Fibroblast of mammary gland (primary cell): ENCODE results near the gene MSI2.

Experiments used
- DNase-seq: peaks from one replicate; pipeline ENCODE4 v3.0.0-alpha.2; 2010; ENCODE audit warnings: low read depth
- H3K4me3 ChIP-seq: 2 replicates; pipeline ENCODE4 v1.5.1; 2011; ENCODE audit warnings: low read depth, mild to moderate bottlenecking, low read length, moderate library complexity; ENCODE audit not compliant: control insufficient read depth
- TF ChIP-seq, protein P1 (sequence below): conservative IDR thresholded peaks from 2 replicates; pipeline ENCODE4 v1.5.1; 2011; ENCODE audit warnings: low read depth, low read length, inconsistent platforms; ENCODE audit not compliant: control insufficient read depth, insufficient read depth

MSI2 gene

DNA sequence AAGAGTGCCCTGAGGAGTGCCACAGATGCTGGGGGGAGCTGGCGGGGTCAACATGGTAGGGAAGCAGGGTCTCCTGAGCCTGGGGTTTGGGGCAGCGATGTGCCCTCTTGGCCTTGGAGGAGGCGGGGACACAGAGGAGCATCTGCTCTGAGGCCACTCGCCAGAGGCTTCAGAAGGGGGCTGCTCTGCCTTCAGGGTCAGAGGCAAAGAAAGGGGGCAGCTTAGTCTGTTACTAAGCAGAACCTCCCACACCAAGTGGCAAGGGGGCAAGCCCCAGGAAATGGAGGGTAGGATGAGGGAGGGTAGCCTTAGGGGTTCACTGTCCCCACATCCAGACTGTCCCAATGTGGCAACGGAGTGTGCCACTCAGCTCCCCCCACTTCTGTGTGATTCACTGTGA, 470.5 kb downstream of the MSI2 start:
- no peak overlapping the region for H3K4me3 ChIP-seq
- no peak for DNase-seq
- TF ChIP-seq, protein P1, sequence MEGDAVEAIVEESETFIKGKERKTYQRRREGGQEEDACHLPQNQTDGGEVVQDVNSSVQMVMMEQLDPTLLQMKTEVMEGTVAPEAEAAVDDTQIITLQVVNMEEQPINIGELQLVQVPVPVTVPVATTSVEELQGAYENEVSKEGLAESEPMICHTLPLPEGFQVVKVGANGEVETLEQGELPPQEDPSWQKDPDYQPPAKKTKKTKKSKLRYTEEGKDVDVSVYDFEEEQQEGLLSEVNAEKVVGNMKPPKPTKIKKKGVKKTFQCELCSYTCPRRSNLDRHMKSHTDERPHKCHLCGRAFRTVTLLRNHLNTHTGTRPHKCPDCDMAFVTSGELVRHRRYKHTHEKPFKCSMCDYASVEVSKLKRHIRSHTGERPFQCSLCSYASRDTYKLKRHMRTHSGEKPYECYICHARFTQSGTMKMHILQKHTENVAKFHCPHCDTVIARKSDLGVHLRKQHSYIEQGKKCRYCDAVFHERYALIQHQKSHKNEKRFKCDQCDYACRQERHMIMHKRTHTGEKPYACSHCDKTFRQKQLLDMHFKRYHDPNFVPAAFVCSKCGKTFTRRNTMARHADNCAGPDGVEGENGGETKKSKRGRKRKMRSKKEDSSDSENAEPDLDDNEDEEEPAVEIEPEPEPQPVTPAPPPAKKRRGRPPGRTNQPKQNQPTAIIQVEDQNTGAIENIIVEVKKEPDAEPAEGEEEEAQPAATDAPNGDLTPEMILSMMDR: no peak

GRCh38 chr17:57727630-57728175, 471.4 kb downstream of the MSI2 start:
- TF ChIP-seq, protein P1: no peak
- no peak for DNase-seq
- no peak overlapping the region for H3K4me3 ChIP-seq

DNA sequence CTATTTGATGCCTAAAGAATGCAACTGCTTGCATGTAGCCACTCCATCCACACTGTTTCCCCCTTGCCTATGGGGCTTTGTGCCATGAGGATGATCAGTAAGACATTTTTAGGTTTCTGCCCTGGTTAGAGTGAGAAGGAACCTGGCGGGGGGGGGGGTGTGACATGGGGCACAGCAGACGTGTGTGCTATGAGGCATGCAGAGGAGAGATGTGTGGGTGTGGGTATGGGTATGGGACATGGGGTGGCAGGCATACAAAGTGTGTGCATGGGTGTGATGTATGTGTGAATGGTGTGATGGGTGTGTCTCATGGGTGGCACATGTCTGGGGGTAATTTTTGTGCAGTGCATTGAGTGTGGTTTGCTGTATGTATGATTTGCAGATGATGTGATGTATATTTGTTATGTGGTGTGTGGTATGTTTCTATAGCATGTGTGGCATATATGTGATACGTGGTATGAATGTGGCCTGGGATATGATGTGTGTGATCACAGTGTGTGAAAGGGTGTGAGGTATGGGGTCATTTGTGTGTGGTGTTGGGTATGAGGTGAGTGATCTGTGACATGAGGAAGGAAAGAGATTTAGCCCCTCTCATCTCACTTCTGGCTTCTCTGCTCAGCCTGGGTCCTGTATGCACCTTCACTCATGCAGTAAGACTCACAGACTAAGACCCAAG, 473.8 kb downstream of the MSI2 start:
- no peak for DNase-seq
- no peak overlapping the region for H3K4me3 ChIP-seq
- TF ChIP-seq, protein P1: no peak

DNA sequence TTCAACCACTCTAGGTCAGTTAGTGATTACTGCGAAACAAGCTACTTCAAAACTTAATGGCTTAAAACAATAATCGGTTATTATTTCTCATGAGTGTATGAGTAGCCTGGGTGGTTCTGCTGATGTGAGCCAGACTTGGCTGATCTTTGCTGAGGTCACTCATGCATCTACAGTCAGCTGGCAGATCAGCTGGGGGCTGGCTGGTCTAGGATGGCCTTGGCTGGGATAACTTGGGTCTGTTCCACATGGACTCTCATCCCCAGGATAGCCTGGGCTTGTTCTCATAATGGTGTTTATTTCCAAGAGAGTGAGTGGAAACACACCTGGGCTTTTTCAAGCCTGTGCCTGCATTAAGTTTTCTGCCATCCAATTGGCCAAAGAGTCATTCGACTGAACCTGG, 475.7 kb downstream of the MSI2 start:
- TF ChIP-seq, protein P1: no peak
- DNase-seq: no peak
- H3K4me3 ChIP-seq: no peak overlapping the region

GRCh38 chr17:57733085-57733484, 476.8 kb downstream of the MSI2 start:
- TF ChIP-seq, protein P1: no peak
- H3K4me3 ChIP-seq: no peak overlapping the region
- DNase-seq: no peak
